Neural progenitor cell (in vitro differentiated cells): Measurements from ENCODE around the gene PPP5C. TPM values are rescaled to one million over a fixed set of nuclear protein-coding genes. Genes with fewer than 3 reads are reported as not detected.
"Not testable (repeated sequence)": the region's sequence is repeated elsewhere in the genome, so short reads cannot be mapped to it uniquely, and the experiment has no call there.

Source experiments
- DNase-seq: peaks from one replicate; pipeline ENCODE4 v3.0.0-alpha.2; 2016; ENCODE audit warnings: low spot score
- H2AFZ ChIP-seq: fragments of 200-600 bp; sonication (generic); replicated peaks from 2 replicates; pipeline ENCODE4 v1.6.1; 2016; ENCODE audit warnings: antibody characterized with exemption
- H3F3A ChIP-seq: fragments of 200-600 bp; sonication (generic); 2 replicates; pipeline ENCODE4 v1.6.1; 2016; ENCODE audit warnings: antibody characterized with exemption, low read depth
- H3K27ac ChIP-seq: fragments of 200-600 bp; sonication (generic); 2 replicates; pipeline ENCODE4 v1.5.1; 2016; ENCODE audit warnings: mild to moderate bottlenecking
- H3K27me3 ChIP-seq: fragments of 200-600 bp; sonication (generic); 2 replicates; pipeline ENCODE4 v1.6.1; 2016; ENCODE audit warnings: mild to moderate bottlenecking, moderate library complexity
- H3K36me3 ChIP-seq: fragments of 200-600 bp; sonication (generic); 2 replicates; pipeline ENCODE4 v1.5.1; 2016
- H3K4me1 ChIP-seq: fragments of 200-600 bp; sonication (generic); 2 replicates; pipeline ENCODE4 v1.6.1; 2016; ENCODE audit warnings: mixed run types
- H3K4me2 ChIP-seq: fragments of 200-600 bp; sonication (generic); 2 replicates; pipeline ENCODE4 v1.6.1; 2016
- H3K4me3 ChIP-seq: fragments of 200-600 bp; sonication (generic); 2 replicates; pipeline ENCODE4 v1.5.1; 2016
- H3K79me2 ChIP-seq: fragments of 200-600 bp; sonication (generic); 2 replicates; pipeline ENCODE4 v1.6.1; 2016; ENCODE audit warnings: low read depth
- H3K9ac ChIP-seq: fragments of 200-600 bp; sonication (generic); 2 replicates; pipeline ENCODE4 v1.6.1; 2016
- H3K9me3 ChIP-seq: fragments of 200-600 bp; sonication (generic); 2 replicates; pipeline ENCODE4 v1.5.1; 2016; ENCODE audit warnings: low read depth
- H4K20me1 ChIP-seq: fragments of 200-600 bp; sonication (generic); 2 replicates; pipeline ENCODE4 v1.6.1; 2016; ENCODE audit warnings: low read depth
- H3K27ac Mint-ChIP-seq: 3 replicates; pipeline ENCODE4 v1.8.0; 2021; ENCODE audit warnings: mixed read lengths
- H3K27me3 Mint-ChIP-seq: 2 replicates; pipeline ENCODE4 v1.8.0; 2022; ENCODE audit warnings: low read depth, mild to moderate bottlenecking, inconsistent platforms, moderate library complexity, mixed read lengths; ENCODE audit not compliant: insufficient read depth
- H3K36me3 Mint-ChIP-seq: 3 replicates; pipeline ENCODE4 v1.8.0; 2021; ENCODE audit warnings: mixed read lengths
- H3K4me1 Mint-ChIP-seq: 3 replicates; pipeline ENCODE4 v1.8.0; 2021; ENCODE audit warnings: mixed read lengths
- H3K4me3 Mint-ChIP-seq: 3 replicates; pipeline ENCODE4 v1.8.0; 2021; ENCODE audit warnings: mild to moderate bottlenecking, moderate library complexity, mixed read lengths
- H3K9me3 Mint-ChIP-seq: 3 replicates; pipeline ENCODE4 v1.8.0; 2020; ENCODE audit warnings: mixed read lengths
- EZH2 ChIP-seq: fragments of 200-600 bp; sonication (generic); IDR thresholded peaks from 2 replicates; pipeline ENCODE4 v1.6.1; 2017; ENCODE audit warnings: antibody characterized with exemption, mild to moderate bottlenecking, moderate library complexity
- EZH2phosphoT487 ChIP-seq: fragments of 200-600 bp; sonication (generic); IDR thresholded peaks from 2 replicates; pipeline ENCODE4 v1.6.1; 2017; ENCODE audit warnings: antibody characterized with exemption
- total RNA-seq: library from RNA; depleted of rRNA; stranded (reverse); fragments of >200 nt; gene quantifications from 2 replicates; pipeline ENCODE4 v1.2.3, GENCODE V29; 2015; ENCODE audit warnings: low replicate concordance
- TF ChIP-seq, protein P1 (sequence below): fragments of 200-600 bp; sonication (generic); IDR thresholded peaks from 2 replicates; pipeline ENCODE4 v1.5.1; 2017; ENCODE audit warnings: antibody characterized with exemption, mild to moderate bottlenecking

Gene PPP5C
- total RNA-seq, 1 donor from 2014 or later = 63.5 TPM

DNA sequence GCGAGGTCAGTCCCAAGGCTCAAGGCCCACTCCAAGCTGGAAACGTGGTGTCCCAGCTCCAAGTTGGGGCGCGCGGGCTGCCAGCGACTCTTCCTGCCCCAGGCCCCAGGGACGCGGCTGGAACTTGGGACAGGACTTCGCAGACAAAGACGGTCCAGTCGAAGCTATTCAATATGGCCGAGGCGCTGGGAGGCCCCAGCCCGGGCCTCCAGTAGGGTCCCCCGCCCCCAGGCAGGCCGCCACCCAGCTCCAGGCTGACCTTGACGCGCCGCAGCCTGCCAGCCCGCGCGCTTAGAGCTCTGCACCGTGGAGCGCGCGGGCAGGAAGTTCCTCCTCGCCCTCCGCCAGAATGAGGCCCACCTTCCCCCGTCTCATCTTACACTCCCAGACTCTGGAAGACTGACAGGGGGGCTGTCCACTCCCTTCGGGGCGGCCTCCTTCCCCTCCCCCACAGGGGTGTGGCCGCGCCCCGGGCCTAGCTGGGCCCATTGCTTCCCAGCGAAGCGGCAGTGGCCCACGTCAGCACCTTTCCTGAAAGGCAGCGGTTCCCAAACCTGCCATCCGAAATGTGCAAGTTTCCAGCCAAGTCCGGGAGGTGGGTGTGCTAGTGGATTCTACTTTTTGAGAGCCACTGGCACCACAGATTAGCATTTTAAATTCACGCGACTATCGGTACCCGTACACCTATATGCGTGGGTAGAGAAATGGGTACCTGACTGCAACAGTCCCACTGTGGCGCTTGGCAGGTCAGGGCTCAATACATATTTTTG, 66.6 kb downstream of the PPP5C start, which contains the start of gene CCDC8:
Gene CCDC8 (minus strand): TSS at position 303 of the 770 bp plus-strand sequence. CDS start 754 bp downstream, outside the sequence.
- TF ChIP-seq, protein P1, sequence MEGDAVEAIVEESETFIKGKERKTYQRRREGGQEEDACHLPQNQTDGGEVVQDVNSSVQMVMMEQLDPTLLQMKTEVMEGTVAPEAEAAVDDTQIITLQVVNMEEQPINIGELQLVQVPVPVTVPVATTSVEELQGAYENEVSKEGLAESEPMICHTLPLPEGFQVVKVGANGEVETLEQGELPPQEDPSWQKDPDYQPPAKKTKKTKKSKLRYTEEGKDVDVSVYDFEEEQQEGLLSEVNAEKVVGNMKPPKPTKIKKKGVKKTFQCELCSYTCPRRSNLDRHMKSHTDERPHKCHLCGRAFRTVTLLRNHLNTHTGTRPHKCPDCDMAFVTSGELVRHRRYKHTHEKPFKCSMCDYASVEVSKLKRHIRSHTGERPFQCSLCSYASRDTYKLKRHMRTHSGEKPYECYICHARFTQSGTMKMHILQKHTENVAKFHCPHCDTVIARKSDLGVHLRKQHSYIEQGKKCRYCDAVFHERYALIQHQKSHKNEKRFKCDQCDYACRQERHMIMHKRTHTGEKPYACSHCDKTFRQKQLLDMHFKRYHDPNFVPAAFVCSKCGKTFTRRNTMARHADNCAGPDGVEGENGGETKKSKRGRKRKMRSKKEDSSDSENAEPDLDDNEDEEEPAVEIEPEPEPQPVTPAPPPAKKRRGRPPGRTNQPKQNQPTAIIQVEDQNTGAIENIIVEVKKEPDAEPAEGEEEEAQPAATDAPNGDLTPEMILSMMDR = no peak
- TF ChIP-seq EZH2 (no peak), EZH2phosphoT487 (no peak)
- peaks cover 73% of the 10 kb centered on the region for H3K4me1 Mint-ChIP-seq
- peak within 1 kb of the TSS; percentile 97 for H3K4me3 Mint-ChIP-seq
- peak within 1 kb of the TSS; percentile 78 for H3K27ac Mint-ChIP-seq
- H3K9me3 ChIP-seq = no peaks in the 10 kb centered on the region
- H3K9me3 Mint-ChIP-seq = no peaks in the 10 kb centered on the region
- no peak within 1 kb of the TSS for H3K9ac ChIP-seq
- H2AFZ ChIP-seq = peak within 1 kb of the TSS; percentile 38
- H3K4me2 ChIP-seq = peak within 1 kb of the TSS; percentile 86
- no peaks in the 10 kb centered on the region for H3K36me3 ChIP-seq
- peaks cover 20% of the 10 kb centered on the region for H3K4me1 ChIP-seq
- peaks cover 10% of the 10 kb centered on the region for H3K36me3 Mint-ChIP-seq
- H3K27me3 ChIP-seq = peaks cover 28% of the 10 kb centered on the region
- peak within 1 kb of the TSS; percentile 70 for H3K4me3 ChIP-seq
- H3K27ac ChIP-seq = no peak within 1 kb of the TSS
- peaks cover 9% of the 10 kb centered on the region for H3K79me2 ChIP-seq
- peaks cover 7% of the 10 kb centered on the region for H3K27me3 Mint-ChIP-seq
- peak; percentile 97 for DNase-seq
- peaks cover 20% of the 10 kb centered on the region for H4K20me1 ChIP-seq
- H3F3A ChIP-seq = peaks cover 43% of the 10 kb centered on the region

GRCh38 chr19:46414899-46415298, 68.0 kb downstream of the PPP5C start:
- not testable (repeated sequence) for H3K36me3 Mint-ChIP-seq, H3K36me3 ChIP-seq, DNase-seq, H3K9me3 ChIP-seq, H3K4me3 ChIP-seq, H3K27me3 Mint-ChIP-seq, H3K4me2 ChIP-seq, H3K79me2 ChIP-seq, H3K9ac ChIP-seq, H3K9me3 Mint-ChIP-seq, H3K27ac ChIP-seq, H2AFZ ChIP-seq
- peaks cover 64% of the 10 kb centered on the region for H3K4me1 Mint-ChIP-seq
- peak overlapping the region; percentile 50 for H3K4me3 Mint-ChIP-seq
- H4K20me1 ChIP-seq = peaks cover 20% of the 10 kb centered on the region
- peaks cover 34% of the 10 kb centered on the region for H3F3A ChIP-seq
- H3K27me3 ChIP-seq = peaks cover 24% of the 10 kb centered on the region
- H3K27ac Mint-ChIP-seq = peak overlapping the region; percentile 92
- H3K4me1 ChIP-seq = peaks cover 16% of the 10 kb centered on the region

DNA sequence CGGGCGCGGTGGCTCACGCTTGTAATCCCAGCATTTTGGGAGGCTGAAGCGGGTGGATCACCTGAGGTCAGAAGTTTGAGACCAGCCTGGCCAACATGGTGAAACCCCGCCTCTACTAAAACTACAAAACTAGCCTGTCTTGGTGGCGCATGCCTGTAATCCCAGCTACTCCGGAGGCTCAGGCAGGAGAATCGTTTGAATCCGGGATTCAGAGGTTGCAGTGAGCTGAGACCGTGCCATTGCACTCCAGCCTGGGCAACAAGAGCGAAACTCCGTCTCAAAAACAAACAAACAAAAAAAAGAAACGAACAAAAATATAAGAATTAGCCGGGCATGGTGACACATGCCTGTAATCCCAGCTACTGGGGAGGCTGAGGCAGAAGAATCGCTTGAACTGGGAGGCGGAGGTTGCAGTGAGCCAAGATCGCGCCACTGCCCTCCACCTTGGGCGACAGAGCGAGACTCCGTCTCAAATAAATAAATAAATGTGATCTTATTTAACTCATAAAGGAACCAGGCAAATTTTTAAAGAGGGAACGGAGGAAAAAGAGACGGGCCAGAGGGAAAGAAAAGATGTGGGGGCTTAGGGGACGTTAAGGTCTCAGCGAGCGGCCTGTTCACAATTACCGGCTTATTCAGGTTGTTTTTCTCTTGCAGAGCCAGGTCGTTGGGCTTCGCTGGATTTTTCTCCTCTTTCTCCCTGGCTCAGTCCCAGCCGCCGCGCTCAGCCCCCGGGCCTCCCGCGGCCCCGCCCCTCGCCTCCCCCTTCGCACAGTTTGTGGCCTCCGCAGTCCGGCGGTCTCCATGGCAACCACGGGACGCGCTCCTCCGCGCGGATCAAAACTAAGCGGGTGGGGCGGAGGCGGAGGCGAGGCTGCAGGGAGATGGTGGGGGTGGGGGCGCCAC, 69.2 kb downstream of the PPP5C start:
- not testable (repeated sequence) for H3K27me3 Mint-ChIP-seq, H3K36me3 ChIP-seq, H3K36me3 Mint-ChIP-seq, H3K9me3 ChIP-seq, H3K9me3 Mint-ChIP-seq, H3K9ac ChIP-seq, H3K79me2 ChIP-seq
- Mint-ChIP-seq H3K4me3 (peak overlapping the region; percentile 75), H3K4me1 (peaks cover 55% of the 10 kb centered on the region), H3K27ac (peak overlapping the region; percentile 92)
- Histone ChIP-seq H3K27ac (peak overlapping the region; percentile 73), H3K4me2 (peak overlapping the region; percentile 74), H3K27me3 (peaks cover 21% of the 10 kb centered on the region), H3F3A (peaks cover 34% of the 10 kb centered on the region), H3K4me3 (peak overlapping the region; percentile 43), H2AFZ (peak overlapping the region; percentile 28), H4K20me1 (peaks cover 12% of the 10 kb centered on the region), H3K4me1 (peaks cover 16% of the 10 kb centered on the region)
- peak; percentile 98 for DNase-seq

DNA sequence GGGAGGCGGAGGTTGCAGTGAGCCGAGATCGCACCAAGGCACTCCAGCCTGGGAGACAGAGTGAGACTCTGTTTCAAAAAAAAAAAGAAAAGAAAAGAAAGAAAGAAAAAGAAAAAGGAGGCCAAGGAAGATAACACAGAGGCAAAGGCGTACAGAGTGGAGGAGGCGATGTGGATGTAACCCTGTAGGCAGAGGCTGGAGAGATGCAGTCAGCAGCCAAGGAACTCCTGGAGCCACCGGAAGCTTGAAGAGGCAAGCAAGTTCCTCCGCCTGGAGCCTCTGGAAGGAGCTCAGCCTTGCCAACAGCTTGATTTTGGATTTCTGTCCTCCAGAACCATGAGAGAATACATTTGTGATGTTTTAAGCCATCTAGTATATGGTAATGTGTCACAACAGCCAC, 73.2 kb downstream of the PPP5C start:
- Histone ChIP-seq H3K9ac (no peak overlapping the region), H3K27me3 (peaks cover 6% of the 10 kb centered on the region), H3K4me1 (peaks cover 5% of the 10 kb centered on the region), H3K79me2 (no peaks in the 10 kb centered on the region), H3K36me3 (no peaks in the 10 kb centered on the region), H2AFZ (no peak overlapping the region), H3F3A (peaks cover 20% of the 10 kb centered on the region), H3K4me3 (no peak overlapping the region), H4K20me1 (no peaks in the 10 kb centered on the region), H3K9me3 (no peaks in the 10 kb centered on the region), H3K4me2 (no peak overlapping the region), H3K27ac (no peak overlapping the region)
- TF ChIP-seq EZH2 (no peak), EZH2phosphoT487 (no peak)
- TF ChIP-seq, protein P1 = no peak
- Mint-ChIP-seq H3K9me3 (no peaks in the 10 kb centered on the region), H3K36me3 (no peaks in the 10 kb centered on the region), H3K4me3 (no peak overlapping the region), H3K4me1 (peaks cover 32% of the 10 kb centered on the region), H3K27ac (no peak overlapping the region), H3K27me3 (peaks cover 3% of the 10 kb centered on the region)
- no peak for DNase-seq
